Erythroblast (primary cell): ENCODE results near the gene FLYWCH1.

Experiments
- GATA1 ChIP-seq: IDR thresholded peaks from 2 replicates; pipeline ENCODE4 v1.6.1; 2011; ENCODE audit warnings: low read depth, mild to moderate bottlenecking, control low read depth, low read length, moderate library complexity
- POLR2A ChIP-seq: IDR thresholded peaks from 2 replicates; pipeline ENCODE4 v1.6.1; 2011; ENCODE audit warnings: mild to moderate bottlenecking, low read length

DNA sequence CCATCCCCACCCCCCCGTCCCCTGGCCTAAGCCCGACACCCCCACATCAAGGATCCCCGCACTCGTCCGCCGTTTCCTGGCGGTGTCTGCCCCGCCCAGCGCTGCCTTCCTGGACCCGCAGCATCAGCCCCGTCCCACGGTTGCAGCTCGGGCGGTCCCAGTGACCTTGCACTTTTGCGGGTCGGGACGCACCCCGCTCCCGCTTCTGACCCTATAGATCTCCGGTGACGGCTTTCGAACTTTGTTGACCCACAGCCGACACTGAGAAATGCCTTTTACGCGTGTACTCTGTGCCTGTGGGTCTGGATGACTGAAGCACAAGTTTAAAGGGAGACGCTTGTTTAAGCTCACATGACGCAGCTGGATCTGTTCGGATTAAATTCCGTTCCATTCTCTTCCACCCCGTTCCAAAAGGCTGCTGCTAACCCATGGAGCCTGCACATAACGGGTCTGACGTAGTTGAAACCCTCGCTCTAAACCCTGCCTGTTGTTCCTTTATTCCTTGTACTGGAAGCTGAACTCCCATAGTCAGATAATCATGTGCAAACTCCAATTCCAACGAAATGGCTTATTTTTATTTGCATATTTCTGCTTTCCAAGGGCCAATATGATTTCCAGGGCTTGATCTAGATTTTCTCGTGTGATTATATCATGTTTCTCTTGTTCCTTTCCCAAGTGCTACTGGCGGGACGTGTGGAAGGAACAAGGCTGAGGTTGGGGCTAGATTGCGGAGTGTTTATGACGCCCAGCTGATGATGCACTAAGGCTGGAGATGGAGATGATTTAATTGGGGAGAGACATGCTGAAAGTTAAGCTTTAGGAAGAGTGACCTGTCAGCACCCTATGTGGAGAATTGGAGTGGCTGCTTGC, 834 bp downstream of the FLYWCH1 start:
- TF ChIP-seq POLR2A (no peak), GATA1 (no peak)
